Hematopoietic multipotent progenitor cell treated with erythropoietin and hydrocortisone succinate and interleukin-3 and kit ligand, for 17 days (in vitro differentiated cells): Measurements from ENCODE around the gene DDX51.

ENCODE experiments used
- DNase-seq: peaks from one replicate; pipeline ENCODE4 v3.0.0-alpha.2; 2015; ENCODE audit warnings: low spot score

Gene DDX51, protein sequence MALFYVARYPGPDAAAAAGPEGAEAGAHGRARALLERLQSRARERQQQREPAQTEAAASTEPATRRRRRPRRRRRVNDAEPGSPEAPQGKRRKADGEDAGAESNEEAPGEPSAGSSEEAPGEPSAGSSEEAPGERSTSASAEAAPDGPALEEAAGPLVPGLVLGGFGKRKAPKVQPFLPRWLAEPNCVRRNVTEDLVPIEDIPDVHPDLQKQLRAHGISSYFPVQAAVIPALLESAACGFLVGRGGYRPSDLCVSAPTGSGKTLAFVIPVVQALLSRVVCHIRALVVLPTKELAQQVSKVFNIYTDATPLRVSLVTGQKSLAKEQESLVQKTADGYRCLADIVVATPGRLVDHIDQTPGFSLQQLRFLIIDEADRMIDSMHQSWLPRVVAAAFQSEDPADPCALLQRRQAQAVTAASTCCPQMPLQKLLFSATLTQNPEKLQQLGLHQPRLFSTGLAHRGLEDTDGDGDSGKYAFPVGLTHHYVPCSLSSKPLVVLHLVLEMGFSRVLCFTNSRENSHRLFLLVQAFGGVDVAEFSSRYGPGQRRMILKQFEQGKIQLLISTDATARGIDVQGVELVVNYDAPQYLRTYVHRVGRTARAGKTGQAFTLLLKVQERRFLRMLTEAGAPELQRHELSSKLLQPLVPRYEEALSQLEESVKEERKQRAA

DNA sequence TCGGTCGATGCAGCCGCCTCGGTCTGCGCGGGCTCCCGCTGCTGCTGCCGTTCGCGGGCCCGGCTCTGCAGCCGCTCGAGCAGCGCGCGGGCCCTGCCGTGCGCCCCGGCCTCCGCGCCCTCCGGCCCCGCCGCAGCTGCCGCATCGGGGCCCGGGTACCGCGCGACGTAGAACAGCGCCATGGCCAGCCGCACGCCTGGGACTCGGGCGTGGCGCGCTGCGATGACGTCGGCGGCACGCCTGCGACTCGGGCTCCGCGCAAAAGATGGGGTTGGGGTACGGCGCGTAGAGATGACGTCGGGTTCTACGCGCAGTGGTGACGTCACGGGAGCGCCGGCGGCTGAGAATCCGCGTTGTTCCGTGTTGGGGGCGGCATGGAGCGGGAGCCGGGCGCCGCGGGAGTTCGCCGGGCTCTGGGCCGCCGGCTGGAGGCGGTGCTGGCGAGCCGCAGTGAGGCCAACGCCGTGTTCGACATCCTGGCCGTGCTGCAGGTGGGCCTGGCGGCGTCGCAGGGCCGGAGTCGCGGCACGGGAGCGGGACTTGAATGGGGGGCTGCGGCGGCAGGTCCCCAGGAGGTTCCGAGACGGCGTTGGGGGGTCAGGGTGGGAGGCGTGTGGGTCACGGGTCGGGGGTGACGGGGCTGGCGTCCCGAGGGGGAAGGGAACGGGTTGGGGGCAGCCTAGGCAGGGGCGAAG, at the start of gene DDX51, which contains the start of gene NOC4L:
TSS of gene DDX51 (minus strand) at position 205 of the 695 bp plus-strand sequence. CDS start at position 182, 23 bp downstream.
TSS of gene NOC4L (plus strand) at position 343 of the 695 bp plus-strand sequence. CDS start at position 375, 32 bp downstream.
- peak; percentile 96 for DNase-seq

DNA sequence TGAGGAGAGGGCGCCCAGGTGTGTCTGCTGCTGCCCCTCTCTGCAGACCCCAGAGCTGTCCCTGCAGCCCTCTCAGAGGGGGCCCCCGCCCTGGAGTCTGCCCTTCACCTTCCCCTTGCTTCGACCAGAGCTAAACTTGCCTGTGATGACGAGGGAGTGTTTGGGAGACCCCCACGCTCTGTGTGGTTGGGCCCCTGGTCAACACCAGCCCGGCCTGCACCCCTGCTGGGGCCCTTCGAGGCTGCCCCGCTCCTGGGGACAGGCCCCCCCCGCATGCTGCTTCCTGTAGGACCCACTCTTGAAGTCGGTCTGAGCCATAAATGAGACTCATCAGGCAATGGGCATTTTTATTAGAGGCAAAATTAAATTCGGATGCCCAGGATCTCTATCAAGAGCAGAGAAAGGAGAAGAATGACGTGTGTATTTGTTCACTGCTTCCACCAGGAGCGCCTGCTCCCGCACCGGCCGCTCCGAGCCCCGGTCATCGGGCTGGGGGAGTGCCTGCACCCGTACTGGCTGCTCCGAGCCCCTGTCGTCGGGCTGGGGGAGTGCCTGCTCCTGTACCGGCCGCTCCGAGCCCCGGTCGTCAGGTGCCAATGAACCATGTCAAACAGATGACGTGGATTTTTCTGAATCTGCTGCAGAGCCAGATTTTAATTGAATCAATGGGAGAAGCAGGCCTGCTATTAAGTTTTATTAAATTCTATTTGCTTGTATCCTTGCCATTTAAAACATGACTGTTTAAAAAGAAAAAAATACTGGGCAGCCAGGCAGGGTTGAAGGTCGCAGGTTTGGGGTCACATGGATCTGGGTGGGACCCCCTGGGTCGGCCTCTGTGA, 47.8 kb upstream of the DDX51 start:
- DNase-seq, result no peak

DNA sequence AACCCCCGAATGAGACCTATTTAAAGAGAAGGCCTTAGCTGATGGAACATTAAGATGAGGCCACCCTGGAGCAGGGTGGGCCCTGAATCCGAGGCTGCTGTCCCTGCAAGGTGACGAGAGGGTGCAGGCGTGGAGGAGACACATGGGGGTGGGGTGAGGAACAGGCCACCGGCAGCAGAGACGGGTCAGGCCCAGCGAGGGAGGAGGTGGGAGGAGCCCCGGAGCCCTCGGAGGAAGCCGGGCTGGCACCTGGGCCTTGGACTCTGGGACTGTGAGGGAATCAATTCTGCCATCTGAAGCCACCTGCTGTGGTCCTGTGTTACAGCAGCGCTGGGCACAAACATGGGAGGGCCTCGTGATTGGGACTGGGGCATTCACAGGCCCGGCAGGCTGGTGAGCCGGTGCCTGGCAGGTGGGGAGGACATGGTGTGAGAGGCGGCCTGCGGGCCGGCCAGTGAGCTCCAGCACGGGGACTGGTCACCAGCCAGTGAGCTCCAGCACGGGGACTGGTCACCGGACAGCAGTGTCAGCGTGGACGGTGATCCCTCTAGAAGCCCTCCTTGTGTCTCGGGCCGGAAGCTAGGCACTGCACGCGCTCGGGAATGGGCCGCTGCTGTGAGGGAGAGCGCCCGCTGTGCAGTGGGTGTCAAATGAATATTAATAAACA, 46.8 kb upstream of the DDX51 start:
- no peak for DNase-seq

DNA sequence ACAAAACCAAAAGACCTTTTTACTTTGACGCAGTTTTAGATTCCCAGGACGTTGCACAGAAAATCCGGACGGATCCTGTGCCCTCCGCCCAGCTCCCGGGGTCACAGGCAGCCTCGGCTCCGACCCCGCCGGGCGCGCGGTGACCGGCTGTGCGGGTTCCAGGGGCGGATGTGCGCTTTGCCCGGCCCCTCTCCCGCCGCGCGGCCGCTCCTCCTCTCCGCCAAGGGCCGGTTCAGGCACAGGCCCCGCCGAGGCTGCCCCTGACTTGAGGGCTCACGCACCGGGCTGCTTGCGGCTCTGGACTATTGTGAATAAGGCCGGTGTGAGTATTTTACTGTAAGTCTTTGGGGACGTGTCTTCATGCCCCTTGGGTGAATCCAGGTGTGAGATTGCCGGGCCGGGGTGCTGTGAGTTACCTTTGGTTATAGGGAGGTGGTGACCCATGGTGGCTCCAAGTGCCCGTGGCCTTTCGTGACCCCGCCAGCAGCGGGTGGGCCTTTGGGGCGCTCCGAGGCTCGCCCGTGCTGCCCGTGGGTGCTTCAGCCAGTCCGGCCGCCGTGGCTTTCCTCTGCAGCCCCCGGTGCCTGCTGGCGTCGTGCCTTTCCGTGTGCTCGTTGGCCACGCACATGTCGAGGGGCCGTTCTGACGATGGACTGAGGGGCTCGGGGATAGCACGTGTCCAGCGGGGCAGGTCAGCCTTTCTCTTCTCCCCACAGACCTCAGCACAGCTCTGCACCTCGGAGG, 46.1 kb upstream of the DDX51 start:
- DNase-seq, result no peak

DNA sequence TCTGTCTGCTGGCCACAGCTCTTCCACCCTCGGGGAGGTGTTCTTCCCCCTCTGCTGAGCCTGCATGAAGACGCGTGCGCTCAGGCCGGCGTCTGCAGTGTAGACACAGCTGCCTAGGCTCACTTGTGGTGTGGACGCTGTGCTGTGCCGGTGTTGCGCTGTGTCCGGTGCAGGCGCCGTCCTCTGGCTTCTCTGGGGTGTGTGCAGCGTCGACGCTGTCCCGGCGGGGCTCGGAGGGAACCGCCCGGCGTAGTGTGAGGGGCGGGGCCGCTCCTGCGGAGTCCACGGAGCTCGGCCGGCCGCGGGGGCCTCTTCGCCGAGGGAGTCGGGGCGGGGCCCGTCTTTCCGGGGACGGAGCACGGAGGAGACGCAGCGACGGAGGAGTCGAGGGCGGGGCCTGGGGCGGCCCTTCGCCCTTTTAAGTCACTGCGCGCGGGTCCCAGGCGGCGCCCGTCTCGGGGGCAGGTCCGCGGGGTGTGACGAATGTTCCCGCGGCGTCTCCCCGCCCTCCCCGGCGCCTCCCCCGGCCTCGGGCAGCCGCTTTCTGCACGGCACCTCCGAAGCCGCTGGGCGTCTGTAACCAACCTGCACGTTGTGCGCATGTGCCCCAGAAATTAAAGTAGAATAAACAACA, 45.4 kb upstream of the DDX51 start:
- DNase-seq, result peak; percentile 24

DNA sequence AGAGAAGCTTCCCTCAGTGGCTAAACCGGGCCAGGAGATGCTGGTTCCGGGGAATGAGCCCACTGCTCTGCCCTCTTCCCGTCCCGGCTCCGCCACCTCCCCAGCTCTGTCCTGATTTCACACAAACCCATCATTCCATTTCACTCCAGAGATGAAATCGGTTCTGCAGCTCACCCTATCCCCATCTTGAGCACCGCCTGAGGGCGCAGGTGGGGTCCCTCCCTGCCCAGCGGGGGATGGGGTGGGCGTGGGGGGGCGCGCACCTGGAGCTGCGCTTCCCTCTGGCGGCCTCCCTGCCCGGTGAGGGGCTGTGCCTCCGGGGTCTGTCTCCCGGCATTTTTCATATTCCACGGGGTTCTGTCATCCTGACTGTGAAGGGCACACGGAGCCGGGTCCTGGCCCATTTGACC, 44.8 kb upstream of the DDX51 start:
- DNase-seq, result no peak

DNA sequence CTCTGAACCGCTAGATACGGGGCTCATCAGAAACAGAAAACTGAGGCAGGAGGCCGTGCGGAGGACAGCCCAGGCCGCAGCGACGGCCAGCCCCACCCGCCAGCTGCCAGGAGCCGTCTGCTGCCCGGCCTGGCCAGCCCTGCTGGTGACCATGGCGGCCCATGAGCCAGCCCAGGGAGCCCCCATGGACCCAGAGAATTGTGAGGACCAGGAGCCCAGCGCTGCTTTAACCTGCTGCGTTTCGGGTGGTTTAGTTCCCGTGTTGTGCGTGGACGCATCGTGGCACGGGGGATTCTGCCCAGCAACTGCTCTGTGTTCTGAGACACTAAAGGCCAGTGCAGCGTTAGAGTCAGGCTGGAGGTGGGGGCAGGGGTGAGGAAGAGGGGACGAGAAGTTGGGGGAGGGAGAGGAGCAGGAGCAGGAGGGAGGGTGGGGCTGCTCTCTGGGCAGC, 44.4 kb upstream of the DDX51 start:
- DNase-seq, result no peak

DNA sequence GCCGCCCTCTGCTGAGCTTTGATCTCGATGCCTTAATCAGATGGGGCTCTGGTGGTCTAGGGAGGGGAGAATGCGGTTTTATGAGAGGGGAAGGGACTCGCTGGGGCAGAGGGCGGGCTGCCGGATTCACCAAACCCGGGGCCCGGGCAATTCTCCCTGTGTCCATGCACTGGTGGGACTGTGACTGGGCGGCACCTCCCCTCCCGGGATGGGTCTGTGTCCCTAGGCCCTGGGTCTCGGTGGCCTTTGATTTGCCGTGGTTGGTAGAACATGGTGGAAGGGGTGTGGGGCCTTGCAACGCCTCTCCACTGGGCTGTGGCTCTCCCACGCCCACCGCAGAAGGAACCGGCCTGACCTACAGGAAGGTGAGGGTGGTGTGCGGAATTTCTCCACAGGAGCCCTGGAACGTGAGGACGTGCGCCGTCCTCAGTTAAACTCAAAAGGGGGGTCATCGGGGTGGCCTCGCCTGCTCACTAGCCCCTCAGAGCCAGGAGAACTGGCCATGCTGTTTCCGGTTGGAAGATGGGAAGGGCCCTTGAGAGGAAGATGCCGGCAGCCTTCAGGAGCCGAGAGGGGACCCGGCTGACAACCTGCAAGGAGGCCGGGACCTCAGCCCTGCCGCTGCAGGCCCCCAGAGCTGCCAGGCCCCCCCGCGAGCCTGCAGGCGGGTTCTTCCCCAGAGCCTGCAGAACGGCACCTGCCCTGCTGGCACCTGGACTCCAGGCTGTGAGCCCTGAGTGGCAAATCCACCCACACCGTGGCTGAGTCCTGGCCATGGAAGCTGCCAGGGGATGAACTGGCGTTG, 43.7 kb upstream of the DDX51 start:
- DNase-seq, result no peak

DNA sequence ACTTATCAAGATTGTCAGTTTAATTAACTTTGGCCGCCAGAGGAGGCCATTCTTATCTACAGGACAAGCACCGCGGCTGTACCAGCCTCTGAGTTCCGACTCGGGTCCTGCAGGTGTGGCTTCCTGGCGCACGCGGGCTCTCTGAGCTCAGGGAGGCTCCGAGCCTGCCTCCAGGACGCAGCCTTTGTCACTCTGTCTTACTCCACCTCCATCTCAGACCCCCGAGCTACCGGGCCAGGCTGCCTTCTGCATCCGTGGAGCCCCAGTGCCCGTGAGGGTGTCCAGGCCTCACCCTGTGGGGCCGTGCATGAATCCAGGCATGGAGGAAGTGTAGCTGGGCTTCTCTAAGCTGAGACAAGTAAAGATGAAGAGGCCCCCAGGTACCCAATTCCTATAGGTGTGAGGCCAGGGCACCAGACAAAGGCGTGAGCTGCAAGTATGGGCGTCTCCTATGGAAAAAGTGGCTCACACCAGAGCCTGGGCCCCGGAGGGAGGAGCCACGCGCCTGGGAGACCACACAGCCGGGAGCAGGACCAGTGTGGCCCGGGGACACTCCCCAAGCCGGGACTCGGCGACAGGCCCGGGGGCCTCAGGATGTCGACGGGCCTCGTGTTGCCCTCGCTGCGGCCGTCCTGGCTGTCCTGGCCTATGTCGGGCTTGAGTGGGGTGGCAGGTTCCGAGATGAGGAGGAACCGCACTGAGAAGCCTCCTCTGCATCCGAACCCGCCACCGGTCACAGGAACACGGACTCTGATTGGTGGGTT, 42.9 kb upstream of the DDX51 start:
- no peak for DNase-seq

DNA sequence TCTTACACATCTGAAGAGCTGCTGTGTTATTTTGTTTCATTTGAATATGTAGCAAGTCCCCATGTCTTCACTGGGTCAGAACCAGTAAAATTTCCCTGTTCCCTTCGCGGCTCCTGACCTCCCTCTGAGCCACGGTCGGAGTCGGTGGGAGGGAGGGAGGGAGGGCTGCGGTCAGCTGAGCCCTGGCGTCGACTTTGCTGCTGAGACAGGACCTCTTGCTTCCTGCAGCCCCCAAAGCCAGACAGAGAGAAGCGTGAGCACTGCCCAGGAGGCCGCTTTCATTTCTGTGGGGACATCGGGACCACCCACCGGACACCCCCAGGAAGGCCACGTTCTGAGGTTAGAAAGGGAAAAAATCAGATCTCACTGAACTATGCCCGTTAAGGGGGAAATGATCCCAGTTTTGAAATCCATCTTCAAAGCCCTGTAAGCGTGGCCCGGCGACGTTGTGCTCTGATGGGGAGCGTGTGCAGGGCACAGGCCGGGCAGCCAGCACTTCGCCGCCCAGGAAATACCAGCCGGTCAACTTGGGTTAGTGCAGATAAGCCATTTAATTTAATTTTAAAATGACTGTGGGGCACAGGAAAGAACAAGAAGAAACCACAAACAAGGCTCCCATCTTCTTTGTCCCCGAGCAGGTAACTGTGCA, 42.2 kb upstream of the DDX51 start:
- DNase-seq, result no peak

DNA sequence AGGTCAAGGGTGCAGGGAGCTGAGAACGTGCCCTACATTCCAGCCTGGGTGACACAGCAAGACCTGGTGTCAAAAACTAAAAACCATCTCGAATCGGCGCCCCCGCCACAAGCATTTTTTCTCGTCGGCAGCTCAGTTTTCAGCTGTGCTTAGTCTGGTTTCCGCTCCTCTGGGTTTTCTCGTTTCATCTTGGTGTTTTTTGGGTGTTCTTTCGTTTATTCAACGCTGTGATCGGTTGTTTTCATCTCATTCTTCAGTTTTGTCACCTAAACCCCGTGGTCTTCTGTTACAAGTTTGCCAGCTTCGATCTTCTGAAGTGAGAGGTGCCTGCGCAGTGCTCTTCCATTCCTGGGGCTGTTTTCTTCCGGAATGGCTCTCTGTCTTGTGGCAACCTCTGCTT, 41.6 kb upstream of the DDX51 start:
- DNase-seq, result no peak

DNA sequence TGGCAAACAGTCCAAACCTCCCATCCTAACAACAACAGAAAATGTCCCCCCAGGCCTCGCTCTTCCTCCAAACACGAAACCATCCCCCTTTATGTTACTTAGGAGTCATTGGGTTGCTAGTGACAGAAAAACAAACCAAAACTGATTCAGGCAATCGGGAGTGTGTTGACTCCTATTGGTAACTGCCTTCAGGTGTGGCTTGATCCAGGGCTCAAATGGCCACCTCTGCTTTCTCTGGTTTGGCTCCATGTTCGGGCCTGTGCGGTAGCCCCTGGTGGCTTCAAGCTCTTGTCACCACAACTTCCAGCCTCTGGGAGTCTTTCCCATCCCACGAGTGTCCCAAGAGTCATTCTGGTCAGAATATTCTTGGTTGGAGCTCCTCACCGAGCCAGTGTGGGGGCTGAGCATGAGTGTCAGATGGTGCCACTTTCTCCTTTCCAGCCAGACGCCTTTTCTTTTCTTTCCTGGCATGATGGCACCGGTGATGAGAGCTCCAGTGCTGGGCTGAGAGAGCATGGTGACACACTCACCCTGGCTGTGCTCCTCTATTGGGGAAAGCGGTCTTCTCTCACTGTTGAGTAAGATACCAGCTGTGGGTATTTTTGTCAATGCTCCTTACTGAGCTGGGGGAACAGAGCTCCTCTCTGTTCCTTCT, 38.7 kb upstream of the DDX51 start:
- no peak for DNase-seq

DNA sequence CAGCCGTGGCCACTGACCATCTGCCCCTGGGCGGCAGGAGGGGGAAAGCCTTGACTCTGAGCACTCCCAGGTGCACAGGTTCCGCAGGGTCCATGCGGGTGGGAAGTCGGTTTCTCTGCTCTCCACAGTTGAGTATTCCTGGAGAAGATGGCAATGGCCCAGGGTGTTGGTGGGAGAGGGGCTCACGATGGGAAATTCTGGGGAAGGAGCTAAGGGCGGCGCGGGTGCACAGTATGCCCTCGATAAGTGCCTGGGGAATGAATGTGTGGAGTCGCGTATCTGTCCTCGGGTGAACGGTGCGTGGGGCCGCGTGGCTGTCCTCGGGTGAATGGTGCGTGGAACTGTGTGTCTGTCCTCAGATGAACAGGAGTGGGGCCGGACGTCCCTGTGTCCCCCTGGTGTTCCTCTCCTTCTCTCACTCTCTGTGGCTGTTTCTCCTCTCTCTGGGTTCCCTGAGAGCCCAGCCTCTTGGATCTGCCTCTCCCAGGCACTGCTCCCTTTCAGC, 38.1 kb upstream of the DDX51 start:
- DNase-seq, result no peak

DNA sequence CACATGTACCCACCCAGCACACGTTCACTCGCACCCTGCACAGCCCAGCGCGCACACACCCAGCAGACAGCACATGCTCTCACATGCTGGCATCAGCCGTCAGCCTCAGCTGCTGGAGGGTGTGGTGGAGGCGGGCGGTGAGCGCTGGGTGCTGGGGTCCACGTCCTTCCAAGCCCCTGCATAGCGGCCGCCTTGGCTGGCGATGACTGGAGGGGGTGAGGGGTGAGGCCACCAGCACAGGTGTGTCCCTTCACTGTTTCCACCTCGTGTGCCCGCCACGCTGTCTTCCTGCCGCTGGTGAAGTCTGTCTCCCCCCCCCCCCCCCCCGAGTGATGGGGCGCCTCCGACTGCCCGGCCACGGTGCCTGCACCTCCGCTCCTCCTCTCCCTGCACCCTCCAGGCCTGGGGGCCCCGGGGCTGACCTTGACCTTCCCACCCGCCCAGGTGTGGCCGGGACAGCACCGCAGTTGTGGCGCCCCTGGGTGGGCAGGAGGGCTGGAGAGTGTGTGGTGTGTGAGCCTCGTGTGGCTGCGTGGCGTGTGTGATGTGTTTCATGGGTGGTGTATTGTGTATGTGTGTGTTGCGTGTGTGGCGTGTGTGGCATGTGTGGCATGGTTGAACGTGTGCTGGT, 37.6 kb upstream of the DDX51 start:
- DNase-seq, result no peak

DNA sequence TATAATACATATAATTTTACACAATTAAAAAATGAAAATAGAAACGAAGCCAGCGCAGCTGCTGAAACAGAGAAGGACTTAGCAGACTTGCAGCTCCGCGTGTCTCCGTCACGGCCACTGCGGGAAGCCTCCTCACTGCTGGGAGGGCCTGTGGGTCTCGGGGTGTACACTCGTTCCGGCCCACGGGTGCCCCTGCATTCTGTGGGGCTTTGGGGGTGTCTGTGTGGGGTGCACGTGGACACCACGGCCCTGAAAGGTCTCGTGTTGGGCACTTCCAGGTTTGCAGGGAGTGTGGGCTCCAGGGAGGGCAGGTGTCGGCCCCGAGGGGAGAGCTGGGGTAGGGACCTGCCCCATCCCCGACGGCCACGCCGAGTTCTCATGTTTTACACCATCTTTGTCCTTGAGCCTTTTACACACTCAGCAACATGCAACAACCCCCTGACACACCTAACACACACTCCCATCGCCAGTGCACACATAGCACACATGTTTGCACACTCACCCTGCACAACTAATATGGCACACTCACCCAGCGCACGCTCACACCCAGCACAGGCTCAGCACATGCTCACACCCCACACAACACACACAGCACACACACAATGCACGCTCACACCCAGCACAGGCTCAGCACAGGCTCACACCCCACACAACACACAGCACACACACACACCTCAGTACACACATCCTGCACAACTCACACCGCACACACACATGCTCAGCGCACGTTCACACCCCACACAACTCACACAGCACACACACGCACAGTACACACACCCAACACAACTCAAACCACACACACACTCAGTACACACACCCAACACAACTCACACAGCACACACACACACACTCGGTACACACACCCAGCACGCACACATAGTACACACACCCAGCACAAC, 36.8 kb upstream of the DDX51 start:
- no peak for DNase-seq
